Activated naive CD8-positive, alpha-beta T cell treated with anti-CD3 and anti-CD28 coated beads, Interleukin-2, amount 50 U/mL, for 16 hours (primary cell): ENCODE data around the gene GALK1.

ENCODE experiments used
- DNase-seq: peaks from one replicate; pipeline ENCODE4 v3.0.0-alpha.2; 2020; ENCODE audit warnings: low read depth, low spot score

GALK1 gene

DNA sequence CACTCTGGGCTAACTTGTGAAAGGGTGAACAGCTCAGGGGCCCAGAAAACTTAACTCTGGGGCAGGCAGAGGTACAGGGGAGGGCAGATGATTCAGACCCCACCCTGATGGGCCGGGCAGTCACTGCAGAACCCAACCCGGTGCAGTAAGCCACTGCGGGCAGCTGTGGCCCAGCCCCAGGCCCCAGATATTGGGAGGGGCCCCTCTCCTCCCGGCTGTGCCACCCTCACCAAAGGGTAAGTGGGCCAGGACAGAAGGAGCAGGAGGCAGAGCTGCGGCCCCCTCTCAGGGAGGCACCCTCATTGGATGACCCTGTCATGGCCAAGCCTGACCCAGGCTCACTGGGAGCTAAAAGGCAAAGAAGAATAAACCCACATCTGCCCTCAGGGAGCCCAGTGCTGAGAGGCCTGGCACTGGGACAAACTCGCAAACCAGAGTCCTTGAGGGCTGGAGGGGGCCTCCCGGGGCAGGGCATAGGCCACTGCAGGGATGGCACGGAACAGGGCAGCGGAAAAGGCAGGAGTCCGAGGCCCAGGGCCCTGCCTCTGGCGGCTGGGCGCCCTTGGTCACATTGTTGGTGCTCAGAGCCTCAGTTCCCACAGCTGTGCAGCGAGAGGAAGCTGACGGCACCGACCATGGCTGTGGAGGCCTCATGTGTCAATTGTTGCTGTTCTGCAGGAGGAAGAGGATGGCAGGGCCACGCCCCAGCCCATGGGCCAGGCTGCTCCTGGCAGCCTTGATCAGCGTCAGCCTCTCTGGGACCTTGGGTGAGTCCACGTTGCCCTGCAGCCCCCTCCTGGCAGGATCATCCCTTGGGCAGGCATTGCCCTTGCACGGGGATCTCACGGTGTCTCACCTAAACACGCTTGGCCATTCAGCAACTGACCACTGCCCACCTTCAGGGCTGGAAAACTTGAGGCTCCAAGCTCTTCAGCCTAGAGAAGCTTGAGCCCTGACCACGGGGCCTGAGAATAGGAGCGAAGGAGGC, 40.7 kb downstream of the GALK1 start:
- no peak for DNase-seq

DNA sequence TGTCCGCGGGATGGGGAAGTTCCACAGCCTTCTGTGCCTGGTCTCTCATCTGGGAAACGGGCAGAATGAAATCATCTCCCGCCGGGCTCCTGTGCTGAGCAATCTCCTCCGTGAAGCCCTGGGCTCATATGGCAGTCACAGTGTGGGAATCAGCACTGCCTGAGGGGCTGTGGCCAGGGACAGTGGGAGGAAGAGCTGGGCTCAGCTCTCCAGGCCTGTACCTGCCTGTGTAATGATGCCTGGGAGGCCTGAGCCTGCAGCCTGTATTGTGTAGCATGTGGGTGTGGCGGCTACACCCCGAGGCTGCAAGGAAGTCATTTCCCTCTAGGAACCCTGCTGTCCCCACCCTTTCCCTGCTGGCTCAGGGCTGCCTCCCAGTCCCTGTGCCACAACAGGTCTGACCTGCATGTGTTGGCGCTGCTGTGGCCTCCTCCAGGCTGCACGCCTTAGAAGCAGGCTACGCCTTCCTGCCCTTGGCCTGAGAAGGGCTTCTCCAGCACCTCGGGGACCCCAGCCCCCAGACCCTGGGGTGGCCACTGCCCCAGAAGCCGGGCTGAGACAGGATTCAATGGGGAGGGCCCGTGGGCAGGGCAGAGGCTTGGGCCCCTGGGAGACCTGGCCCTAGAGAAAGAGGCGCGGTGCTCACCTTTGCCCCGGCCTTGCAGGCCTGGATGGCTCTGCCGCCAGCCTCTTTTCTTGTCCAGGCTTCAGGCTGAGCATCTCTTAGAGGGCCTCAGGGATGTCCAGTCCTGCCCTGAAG, 41.6 kb downstream of the GALK1 start:
- DNase-seq, result no peak

DNA sequence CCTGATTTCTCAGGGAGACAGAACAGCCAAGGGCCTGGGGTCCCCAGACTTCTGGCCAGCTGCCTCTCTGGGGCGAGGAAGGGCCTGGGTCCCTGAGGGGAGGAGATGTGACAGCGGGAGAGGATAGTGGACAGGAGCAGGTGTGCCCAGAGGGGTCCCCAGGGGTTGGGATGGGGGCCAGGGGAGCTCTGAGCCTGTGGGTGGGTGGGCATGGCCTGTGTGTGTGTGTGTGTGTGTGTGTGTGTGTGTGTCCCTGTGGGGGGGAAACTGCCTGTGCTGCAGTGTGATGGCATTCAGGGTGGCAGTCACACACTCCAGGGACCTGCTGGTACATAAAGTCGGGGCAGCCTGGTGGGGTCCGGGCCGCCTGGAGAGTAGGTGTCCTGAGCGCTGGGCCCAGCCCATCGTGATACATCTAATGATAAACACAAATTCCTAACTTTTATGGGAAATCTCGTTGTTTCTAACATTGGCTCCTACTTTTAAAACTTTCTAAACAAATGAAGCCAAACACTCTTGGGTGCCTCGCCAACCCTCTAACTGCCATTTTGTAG, 42.4 kb downstream of the GALK1 start:
- no peak for DNase-seq

DNA sequence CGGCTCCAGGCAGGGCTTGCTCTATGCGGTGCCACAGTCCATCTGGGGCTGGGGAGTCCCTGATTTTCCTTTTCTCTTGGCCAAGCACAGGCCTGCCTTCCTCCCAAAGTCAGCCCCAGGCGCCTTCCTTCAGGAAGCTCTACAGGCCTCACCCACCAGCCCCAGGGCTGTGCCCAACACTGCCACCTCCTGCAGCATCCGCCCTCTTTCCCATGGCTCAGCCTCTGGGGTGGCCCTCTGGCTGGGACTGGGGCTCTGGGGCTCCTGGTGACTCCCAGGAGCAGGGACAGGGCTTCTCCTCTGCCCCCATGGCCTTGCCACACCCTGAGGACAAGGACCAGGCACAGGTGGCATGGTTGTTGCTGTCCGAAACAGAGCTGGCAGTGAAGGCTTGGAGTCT, 42.9 kb downstream of the GALK1 start:
- DNase-seq, result no peak

DNA sequence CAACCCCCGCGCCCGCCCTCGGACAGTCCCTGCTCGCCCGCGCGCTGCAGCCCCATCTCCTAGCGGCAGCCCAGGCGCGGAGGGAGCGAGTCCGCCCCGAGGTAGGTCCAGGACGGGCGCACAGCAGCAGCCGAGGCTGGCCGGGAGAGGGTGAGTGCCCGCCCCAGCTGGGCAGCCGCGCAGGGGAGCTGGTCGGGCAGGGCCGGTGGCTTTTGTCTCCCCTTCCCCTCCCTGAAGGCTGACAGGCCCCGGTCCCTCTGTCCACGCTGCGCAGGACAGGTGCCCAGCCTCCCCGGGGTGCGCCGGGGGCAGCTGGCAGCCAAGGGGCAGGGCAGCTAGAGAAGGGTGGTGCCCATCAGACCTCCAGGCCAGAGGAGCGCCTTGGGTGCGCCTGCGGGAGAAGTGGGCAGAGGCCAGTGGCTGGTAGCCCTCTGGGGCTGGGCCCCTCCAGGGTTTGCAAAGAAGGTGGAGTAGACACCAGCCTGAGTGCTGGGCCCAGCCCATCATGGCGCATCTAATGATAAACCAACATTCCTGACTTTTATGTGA, 43.5 kb downstream of the GALK1 start:
- no peak for DNase-seq

DNA sequence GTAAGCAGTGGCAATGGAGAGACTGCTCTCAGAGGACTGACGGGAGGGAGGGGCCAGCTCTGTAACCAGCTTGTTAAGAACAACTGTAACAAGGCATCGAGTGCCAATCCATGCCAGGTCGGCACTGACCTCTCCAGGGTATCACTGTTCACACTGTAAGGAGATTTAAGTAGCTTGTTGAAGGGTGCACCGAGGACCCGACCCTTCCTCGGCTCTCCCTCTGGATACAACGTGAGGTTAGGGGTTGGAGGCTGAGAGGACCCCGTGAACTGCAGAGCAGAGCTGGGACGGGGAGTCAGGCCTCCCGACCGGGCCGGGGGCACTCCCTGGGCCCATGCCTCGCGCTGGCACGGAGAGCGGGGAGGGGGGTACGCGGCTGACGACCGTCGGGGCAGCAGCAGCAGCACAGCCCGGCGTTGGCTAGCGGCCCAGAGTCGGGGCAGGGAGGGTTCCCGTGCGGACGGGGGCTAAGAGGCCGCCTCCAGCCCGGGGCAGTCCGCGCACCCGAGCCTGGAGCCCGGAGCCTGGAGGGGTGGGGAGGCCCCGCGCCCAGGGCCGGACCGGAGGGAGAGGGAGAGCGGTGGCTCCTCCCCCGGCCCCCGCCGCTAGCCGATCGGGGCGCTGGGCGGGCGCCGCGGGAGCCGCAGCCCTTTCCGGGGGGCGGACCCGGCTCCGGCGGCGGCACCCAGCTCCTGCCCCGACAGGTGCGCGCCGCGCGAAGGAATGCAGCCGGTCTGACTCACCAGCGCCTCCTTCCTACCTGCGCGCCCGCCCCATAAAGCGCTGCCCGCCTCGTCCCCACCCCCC, 44.1 kb downstream of the GALK1 start, which contains the start of gene ITGB4:
ITGB4 (plus strand) TSS at position 804 of the 807 bp plus-strand sequence. CDS start 3,245 bp downstream, outside the sequence.
- no peak for DNase-seq

DNA sequence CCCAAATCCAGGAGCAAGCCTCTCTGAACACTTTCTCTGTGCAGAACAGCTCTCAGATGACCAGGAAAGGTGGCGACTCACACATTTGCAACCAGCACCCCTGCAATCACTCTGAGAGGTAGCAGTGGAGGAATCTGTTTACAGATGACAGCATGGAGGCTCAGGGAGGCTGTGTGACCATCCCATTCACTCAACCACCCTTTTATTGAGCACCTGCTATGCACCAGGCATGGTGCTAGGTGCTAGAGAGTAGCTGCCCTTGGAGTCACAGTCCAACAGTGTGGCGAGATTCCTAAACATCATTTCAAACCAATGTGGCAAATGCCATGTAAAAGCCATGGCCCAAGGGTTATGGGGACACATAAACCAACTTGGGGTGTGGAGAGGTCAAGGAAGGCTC, 45.3 kb downstream of the GALK1 start:
- DNase-seq, result no peak

DNA sequence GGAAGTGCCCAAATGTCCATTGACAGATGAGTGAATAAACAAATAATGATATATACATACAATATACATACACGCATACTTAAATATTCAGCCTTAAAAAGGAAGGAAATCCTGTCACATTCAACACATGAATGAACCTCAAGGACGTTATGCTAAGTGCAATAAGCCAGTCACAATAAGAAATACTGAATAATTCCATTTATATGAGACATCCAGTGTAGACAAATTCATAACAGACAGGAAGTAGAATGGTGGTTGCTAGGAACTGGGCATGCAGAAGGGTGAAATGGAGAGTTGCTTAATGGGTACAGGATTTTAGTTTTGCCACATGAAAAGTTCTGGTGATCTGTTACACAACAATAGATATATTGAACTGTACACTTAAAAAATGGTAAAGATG, 52.5 kb downstream of the GALK1 start:
- DNase-seq, result no peak
